ENCODE results near the gene INPP5A.

Gene INPP5A

GRCh38 chr10:132636358-132636757 lies 98.8 kb downstream of the INPP5A start:
- no peak for DNase-seq
- TF ChIP-seq POLR2A (IDR thresholded peaks at IDR 0.05; ENCODE audit: low read length) (no peak), GATA1 (IDR thresholded peaks at IDR 0.05; ENCODE audit: low read depth, low read length) (no peak)

GRCh38 chr10:132637477-132638129 lies 100.0 kb downstream of the INPP5A start:
- TF ChIP-seq GATA1 (IDR thresholded peaks at IDR 0.05; ENCODE audit: low read depth, low read length) (no peak), POLR2A (IDR thresholded peaks at IDR 0.05; ENCODE audit: low read length) (no peak)
- peak; percentile 27 to 59 for DNase-seq

GRCh38 chr10:132638130-132638515 lies 100.5 kb downstream of the INPP5A start:
- TF ChIP-seq GATA1 (IDR thresholded peaks at IDR 0.05; ENCODE audit: low read depth, low read length) (no peak), POLR2A (IDR thresholded peaks at IDR 0.05; ENCODE audit: low read length) (no peak)
- DNase-seq, result no peak

GRCh38 chr10:132639470-132639869 lies 101.9 kb downstream of the INPP5A start:
- DNase-seq, result no peak

GRCh38 chr10:132640326-132641125 lies 102.9 kb downstream of the INPP5A start:
- TF ChIP-seq GATA1 (IDR thresholded peaks at IDR 0.05; ENCODE audit: low read depth, low read length) (no peak), POLR2A (IDR thresholded peaks at IDR 0.05; ENCODE audit: low read length) (no peak)
- no peak for DNase-seq

More at GRCh38 chr10:132639470-132639869, 101.9 kb downstream of the INPP5A start:
- no peak for TF ChIP-seq GATA1 (IDR thresholded peaks at IDR 0.05; ENCODE audit: low read depth, low read length)
- no peak for TF ChIP-seq POLR2A (IDR thresholded peaks at IDR 0.05; ENCODE audit: low read length)

GRCh38 chr10:132641401-132641800 lies 103.8 kb downstream of the INPP5A start:
- no peak for DNase-seq
- TF ChIP-seq GATA1 (IDR thresholded peaks at IDR 0.05; ENCODE audit: low read depth, low read length) (no peak), POLR2A (IDR thresholded peaks at IDR 0.05; ENCODE audit: low read length) (no peak)

GRCh38 chr10:132641966-132642731 lies 104.6 kb downstream of the INPP5A start:
- DNase-seq, result no peak
- TF ChIP-seq POLR2A (IDR thresholded peaks at IDR 0.05; ENCODE audit: low read length) (no peak), GATA1 (IDR thresholded peaks at IDR 0.05; ENCODE audit: low read depth, low read length) (no peak)

GRCh38 chr10:132642732-132643008 lies 105.1 kb downstream of the INPP5A start:
- DNase-seq, result no peak
- TF ChIP-seq POLR2A (IDR thresholded peaks at IDR 0.05; ENCODE audit: low read length) (no peak), GATA1 (IDR thresholded peaks at IDR 0.05; ENCODE audit: low read depth, low read length) (no peak)

- no peak for DNase-seq
- no peak for TF ChIP-seq GATA1 (IDR thresholded peaks at IDR 0.05; ENCODE audit: low read depth, low read length)
- TF ChIP-seq POLR2A (IDR thresholded peaks at IDR 0.05; ENCODE audit: low read length), result no peak
These were observed 106.3 kb downstream of the INPP5A start for GRCh38 chr10:132643709-132644526.

- no peak for DNase-seq
- TF ChIP-seq GATA1 (IDR thresholded peaks at IDR 0.05; ENCODE audit: low read depth, low read length) (no peak), POLR2A (IDR thresholded peaks at IDR 0.05; ENCODE audit: low read length) (no peak)
These were observed 107.1 kb downstream of the INPP5A start for GRCh38 chr10:132644527-132645246.

- TF ChIP-seq GATA1 (IDR thresholded peaks at IDR 0.05; ENCODE audit: low read depth, low read length) (no peak), POLR2A (IDR thresholded peaks at IDR 0.05; ENCODE audit: low read length) (no peak)
- DNase-seq, result no peak
These were observed 107.6 kb downstream of the INPP5A start for GRCh38 chr10:132645247-132645530.

- TF ChIP-seq GATA1 (IDR thresholded peaks at IDR 0.05; ENCODE audit: low read depth, low read length), result no peak
- no peak for TF ChIP-seq POLR2A (IDR thresholded peaks at IDR 0.05; ENCODE audit: low read length)
- no peak for DNase-seq
These were observed 108.2 kb downstream of the INPP5A start for GRCh38 chr10:132645630-132646442.

Data from erythroblast (primary cell).